Activated T-helper 17 cell treated with anti-CD3 and anti-CD28 coated beads, Interleukin-2, amount 50 U/mL, for 72 hours (primary cell): ENCODE results near the gene CMTM5. TPM values are rescaled to one million over a fixed set of nuclear protein-coding genes. Genes with fewer than 3 reads are reported as not detected.

Source experiments
- ATAC-seq: fragments of 150-1000 bp; cut with Tn5 transposase; replicated peaks from 2 replicates; pipeline ENCODE4 v1.10.0; 2021; ENCODE audit warnings: mild to moderate bottlenecking, moderate library complexity
- H3K27ac Mint-ChIP-seq: one replicate; pipeline ENCODE4 v1.8.0; 2022; ENCODE audit warnings: mixed read lengths
- H3K27me3 Mint-ChIP-seq: one replicate; pipeline ENCODE4 v1.8.0; 2022; ENCODE audit warnings: mixed read lengths
- H3K36me3 Mint-ChIP-seq: one replicate; pipeline ENCODE4 v1.8.0; 2022; ENCODE audit warnings: low read depth, mild to moderate bottlenecking, mixed read lengths
- H3K4me1 Mint-ChIP-seq: one replicate; pipeline ENCODE4 v1.8.0; 2022; ENCODE audit warnings: mixed read lengths
- H3K4me3 Mint-ChIP-seq: one replicate; pipeline ENCODE4 v1.8.0; 2022; ENCODE audit warnings: mild to moderate bottlenecking, mixed read lengths
- H3K9me3 Mint-ChIP-seq: one replicate; pipeline ENCODE4 v1.8.0; 2022; ENCODE audit warnings: mixed read lengths
- total RNA-seq, 2 donors: library from RNA; stranded (reverse); gene quantifications; one replicate each; pipeline ENCODE4 v1.2.3, GENCODE V29; 2022

The CMTM5 gene
- total RNA-seq, 2 donors from 2014 or later, result not detected

DNA sequence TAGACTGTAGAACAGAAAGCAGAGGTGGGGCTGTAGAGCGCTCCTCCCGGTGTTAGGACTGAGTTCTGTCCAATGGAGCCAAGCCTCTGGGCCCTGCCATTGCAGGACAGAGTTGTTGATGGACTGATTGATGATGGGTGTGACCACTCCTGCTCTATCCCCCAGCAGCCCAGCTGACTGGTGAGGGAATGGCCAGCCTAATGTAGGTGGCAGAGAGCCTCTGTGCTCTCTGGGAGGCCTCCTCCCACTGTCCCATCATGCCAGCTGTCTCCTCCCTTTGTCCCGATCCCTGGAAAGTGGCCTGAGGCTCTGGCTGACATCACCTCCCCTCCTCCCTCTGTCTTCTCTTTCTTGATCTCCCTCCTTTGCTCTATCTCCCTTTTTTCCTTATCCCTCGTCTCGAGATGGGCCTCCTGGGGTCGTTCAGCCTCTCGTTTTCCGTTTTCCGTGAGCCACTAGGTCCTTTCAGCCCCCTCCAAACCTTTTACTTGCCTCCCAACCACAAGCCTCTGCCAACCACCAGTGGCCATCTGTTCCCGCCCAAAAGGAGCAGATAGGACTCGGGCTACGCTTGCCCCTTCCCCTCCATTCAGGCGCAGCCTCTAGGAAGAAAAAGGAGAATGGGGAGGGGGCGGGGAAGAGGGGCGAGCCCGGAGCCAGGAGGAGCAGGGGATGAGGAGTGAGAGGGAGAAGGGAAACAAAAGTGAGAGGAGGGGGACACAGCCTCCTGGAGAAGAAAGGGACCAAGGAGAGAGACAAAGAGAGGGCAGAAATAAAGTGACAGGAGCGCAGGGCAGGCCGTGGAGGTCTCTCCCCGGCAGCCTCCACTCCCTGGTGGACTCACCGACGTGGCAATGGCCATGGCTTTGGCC, 12.4 kb upstream of the CMTM5 start:
- Mint-ChIP-seq H3K27ac (no peak overlapping the region), H3K4me3 (peak overlapping the region; percentile 27), H3K9me3 (no peaks in the 10 kb centered on the region), H3K36me3 (no peaks in the 10 kb centered on the region), H3K27me3 (peaks cover 36% of the 10 kb centered on the region), H3K4me1 (no peaks in the 10 kb centered on the region)
- no peak for ATAC-seq

DNA sequence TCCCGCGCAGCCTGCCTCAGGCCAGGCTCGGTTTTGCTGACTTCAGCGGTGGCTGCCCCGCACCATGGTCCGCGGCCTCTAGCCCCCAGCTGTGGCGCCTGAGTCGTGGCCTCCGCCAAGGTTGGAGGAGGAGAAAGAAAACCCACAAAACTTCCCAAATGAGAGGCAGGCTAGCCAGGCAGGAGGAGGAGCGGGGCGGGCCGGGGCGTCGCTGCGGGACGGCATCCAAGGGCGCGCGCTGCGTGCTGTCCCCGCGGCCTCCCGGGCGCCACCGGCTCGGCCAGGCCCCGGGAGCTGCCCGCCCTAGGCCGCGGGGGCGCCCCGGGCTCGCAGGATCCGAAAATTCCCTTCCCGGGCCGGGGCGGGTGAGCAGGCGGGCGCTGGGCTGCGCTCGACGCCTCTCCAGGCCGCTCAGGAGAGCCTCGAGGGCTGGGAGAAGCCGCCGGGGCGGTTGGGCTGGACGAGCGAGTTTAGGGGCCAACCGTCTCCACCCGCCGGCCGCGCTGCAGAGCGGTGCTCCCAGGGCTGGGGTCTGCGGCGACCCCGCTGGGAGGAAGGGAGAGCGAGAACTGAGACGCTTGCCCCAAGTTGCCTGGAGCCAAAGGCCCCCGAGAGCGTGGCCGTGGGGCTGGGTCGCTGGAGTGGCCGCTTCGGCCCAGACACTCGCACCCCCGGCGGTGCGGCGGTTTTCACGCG, 11.7 kb upstream of the CMTM5 start, which contains the start of gene EFS:
Gene EFS (minus strand): TSS at position 137 of the 696 bp plus-strand sequence. CDS start 147 bp downstream, outside the sequence.
- Mint-ChIP-seq H3K27me3 (peaks cover 33% of the 10 kb centered on the region), H3K27ac (no peak within 1 kb of the TSS), H3K36me3 (no peaks in the 10 kb centered on the region), H3K4me3 (peak within 1 kb of the TSS; percentile 27), H3K4me1 (no peaks in the 10 kb centered on the region), H3K9me3 (no peaks in the 10 kb centered on the region)
- no peak for ATAC-seq

DNA sequence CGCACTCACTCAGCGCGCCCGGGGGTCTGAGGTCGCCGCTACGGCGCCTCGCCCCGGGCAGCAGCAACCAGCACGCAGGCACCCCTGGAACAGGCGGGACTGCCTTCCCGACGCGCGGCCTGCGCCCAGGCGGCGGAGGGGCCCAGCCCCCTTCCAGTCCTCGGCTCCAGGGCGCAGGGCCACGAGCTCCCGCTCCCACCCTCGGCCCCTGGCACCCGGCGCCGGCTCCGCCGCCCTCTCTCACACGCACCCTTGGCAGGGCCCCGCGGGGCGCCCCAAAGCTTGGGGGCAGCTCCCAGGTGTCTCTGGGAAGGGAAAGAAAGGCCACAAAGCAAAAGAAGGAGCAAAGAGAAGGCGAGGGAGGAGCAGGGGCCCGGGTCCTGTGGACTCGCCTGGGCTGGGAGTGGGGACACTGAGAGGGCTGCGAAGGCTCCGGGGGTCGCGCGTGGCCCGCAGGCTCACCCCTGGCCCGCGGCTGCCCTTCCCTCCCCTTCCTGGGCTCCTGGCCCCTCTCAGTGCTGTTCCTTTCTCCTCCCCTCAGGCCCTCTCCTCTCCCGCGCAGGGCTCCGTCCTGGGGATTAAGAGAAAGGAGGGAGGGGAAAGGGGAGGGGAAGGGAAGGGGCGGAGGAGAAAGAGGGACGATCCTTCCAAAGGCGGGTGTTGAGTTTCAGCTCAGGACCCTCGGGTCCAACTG, 11.0 kb upstream of the CMTM5 start:
- no peaks in the 10 kb centered on the region for H3K36me3 Mint-ChIP-seq
- H3K9me3 Mint-ChIP-seq, result no peaks in the 10 kb centered on the region
- no peak overlapping the region for H3K27ac Mint-ChIP-seq
- H3K27me3 Mint-ChIP-seq, result peaks cover 31% of the 10 kb centered on the region
- ATAC-seq, result no peak
- H3K4me3 Mint-ChIP-seq, result no peak overlapping the region
- no peaks in the 10 kb centered on the region for H3K4me1 Mint-ChIP-seq

DNA sequence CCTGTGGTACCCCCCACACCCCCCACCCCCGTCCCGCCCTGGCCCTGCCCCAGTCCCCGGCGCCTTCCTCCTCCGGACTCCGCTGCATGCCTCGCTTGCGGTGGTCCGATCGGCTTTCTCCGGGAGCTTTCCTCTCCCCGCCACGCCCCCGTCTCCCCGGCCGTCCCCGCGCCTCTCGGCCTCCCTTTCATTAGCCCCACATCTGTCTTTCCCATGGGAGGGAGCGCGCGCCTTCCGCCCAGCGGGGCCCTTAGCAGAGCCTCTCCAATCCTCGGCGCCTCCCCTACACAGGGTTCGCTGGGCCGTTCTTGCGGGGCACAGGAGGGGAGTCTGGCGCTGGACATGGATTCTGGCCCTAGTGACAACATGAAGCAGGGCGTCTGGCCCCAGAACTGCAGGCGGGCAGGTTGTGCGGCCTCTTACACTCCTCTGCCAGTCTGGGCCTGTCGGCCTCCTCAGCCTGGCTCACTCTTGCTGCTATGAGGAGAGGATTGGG, 10.4 kb upstream of the CMTM5 start:
- no peaks in the 10 kb centered on the region for H3K36me3 Mint-ChIP-seq
- no peak overlapping the region for H3K4me3 Mint-ChIP-seq
- H3K4me1 Mint-ChIP-seq, result no peaks in the 10 kb centered on the region
- H3K9me3 Mint-ChIP-seq, result no peaks in the 10 kb centered on the region
- H3K27me3 Mint-ChIP-seq, result peaks cover 29% of the 10 kb centered on the region
- ATAC-seq, result no peak
- no peak overlapping the region for H3K27ac Mint-ChIP-seq

DNA sequence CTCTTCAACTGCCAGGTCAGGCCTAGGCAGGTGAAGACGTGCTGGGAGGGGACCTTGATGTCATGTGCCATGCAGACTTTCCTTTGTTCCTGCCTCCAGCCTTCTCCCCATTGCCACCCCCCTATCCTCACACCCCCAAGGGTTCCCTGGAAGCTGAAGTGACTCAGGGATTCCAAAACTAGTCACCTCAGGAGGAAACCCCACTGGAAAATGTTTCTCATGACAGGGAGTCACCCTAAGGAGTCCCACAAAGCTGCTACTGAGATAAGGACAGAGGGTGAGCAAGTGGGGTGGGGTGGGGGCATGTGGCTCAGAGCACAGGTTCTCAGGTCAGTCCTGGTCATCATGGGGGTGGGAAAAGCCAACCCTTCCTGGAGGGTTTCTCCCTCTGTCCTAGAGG, 6.6 kb upstream of the CMTM5 start:
- Mint-ChIP-seq H3K9me3 (no peaks in the 10 kb centered on the region), H3K27ac (no peak overlapping the region), H3K36me3 (no peaks in the 10 kb centered on the region), H3K4me1 (no peaks in the 10 kb centered on the region), H3K4me3 (no peak overlapping the region), H3K27me3 (peaks cover 21% of the 10 kb centered on the region)
- no peak for ATAC-seq

DNA sequence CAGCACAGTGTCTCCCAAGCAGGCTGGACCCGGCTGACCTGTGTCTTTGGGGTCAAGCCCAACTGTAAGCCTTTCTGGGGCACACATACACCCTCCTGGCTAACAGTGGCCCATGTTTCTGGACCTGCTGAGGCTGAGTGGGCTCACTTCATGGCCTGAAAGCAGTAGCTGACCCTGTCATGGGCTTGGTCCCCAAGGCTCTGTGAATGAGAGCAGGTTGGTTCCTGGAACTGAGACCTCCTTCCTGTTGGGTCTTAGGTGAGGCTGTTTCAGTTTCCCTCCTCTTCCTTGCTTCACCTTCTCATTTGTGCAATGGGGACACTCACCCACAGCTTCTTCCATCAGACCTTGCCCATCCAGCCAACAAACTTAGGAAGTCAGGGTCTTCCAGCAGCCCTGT, 5.0 kb upstream of the CMTM5 start:
- Mint-ChIP-seq H3K4me3 (no peak overlapping the region), H3K27me3 (peaks cover 16% of the 10 kb centered on the region), H3K27ac (no peak overlapping the region), H3K9me3 (no peaks in the 10 kb centered on the region), H3K4me1 (no peaks in the 10 kb centered on the region), H3K36me3 (no peaks in the 10 kb centered on the region)
- ATAC-seq, result no peak

DNA sequence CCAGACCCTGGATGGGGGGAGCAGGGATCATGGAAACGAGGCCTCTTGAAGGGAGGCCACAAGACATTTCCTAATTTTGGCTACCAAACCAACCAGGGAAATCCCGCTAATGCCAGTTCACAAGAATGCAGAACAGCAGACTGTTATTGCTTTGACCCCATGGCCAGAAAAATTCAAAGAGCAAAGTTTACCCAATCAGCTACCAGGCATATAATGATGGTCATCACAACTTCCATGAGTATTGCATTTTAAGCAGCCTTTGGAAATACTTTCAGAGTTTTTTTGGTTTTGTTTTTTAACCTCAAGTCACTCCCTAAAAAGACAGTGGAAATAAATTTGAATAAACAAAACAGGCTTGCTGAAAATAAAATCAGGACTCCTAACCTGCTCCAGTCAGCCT, 4.3 kb upstream of the CMTM5 start, which contains the start of gene IL25:
Gene IL25 (plus strand): TSS at position 301 of the 400 bp plus-strand sequence.
- H3K4me3 Mint-ChIP-seq, result no peak within 1 kb of the TSS
- no peaks in the 10 kb centered on the region for H3K4me1 Mint-ChIP-seq
- H3K9me3 Mint-ChIP-seq, result no peaks in the 10 kb centered on the region
- peaks cover 13% of the 10 kb centered on the region for H3K27me3 Mint-ChIP-seq
- H3K36me3 Mint-ChIP-seq, result no peaks in the 10 kb centered on the region
- ATAC-seq, result no peak
- H3K27ac Mint-ChIP-seq, result no peak within 1 kb of the TSS

DNA sequence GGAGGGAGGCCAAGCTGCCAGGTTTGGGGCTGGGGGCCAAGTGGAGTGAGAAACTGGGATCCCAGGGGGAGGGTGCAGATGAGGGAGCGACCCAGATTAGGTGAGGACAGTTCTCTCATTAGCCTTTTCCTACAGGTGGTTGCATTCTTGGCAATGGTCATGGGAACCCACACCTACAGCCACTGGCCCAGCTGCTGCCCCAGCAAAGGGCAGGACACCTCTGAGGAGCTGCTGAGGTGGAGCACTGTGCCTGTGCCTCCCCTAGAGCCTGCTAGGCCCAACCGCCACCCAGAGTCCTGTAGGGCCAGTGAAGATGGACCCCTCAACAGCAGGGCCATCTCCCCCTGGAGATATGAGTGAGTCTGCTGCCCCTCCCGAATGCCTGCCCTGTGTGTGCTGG, 3.8 kb upstream of the CMTM5 start:
- H3K27ac Mint-ChIP-seq, result no peak overlapping the region
- no peak overlapping the region for H3K4me3 Mint-ChIP-seq
- H3K9me3 Mint-ChIP-seq, result no peaks in the 10 kb centered on the region
- peaks cover 9% of the 10 kb centered on the region for H3K27me3 Mint-ChIP-seq
- H3K36me3 Mint-ChIP-seq, result no peaks in the 10 kb centered on the region
- no peaks in the 10 kb centered on the region for H3K4me1 Mint-ChIP-seq
- no peak for ATAC-seq

DNA sequence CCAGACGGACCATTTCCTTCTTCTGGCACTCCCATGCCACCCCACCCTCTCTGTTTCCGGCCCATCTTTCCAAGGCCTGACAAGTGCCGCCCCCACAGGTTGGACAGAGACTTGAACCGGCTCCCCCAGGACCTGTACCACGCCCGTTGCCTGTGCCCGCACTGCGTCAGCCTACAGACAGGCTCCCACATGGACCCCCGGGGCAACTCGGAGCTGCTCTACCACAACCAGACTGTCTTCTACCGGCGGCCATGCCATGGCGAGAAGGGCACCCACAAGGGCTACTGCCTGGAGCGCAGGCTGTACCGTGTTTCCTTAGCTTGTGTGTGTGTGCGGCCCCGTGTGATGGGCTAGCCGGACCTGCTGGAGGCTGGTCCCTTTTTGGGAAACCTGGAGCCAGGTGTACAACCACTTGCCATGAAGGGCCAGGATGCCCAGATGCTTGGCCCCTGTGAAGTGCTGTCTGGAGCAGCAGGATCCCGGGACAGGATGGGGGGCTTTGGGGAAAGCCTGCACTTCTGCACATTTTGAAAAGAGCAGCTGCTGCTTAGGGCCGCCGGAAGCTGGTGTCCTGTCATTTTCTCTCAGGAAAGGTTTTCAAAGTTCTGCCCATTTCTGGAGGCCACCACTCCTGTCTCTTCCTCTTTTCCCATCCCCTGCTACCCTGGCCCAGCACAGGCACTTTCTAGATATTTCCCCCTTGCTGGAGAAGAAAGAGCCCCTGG, 1.2 kb upstream of the CMTM5 start:
- Mint-ChIP-seq H3K36me3 (no peaks in the 10 kb centered on the region), H3K27me3 (peaks cover 4% of the 10 kb centered on the region), H3K4me3 (no peak overlapping the region), H3K9me3 (no peaks in the 10 kb centered on the region), H3K4me1 (no peaks in the 10 kb centered on the region), H3K27ac (no peak overlapping the region)
- ATAC-seq, result no peak

DNA sequence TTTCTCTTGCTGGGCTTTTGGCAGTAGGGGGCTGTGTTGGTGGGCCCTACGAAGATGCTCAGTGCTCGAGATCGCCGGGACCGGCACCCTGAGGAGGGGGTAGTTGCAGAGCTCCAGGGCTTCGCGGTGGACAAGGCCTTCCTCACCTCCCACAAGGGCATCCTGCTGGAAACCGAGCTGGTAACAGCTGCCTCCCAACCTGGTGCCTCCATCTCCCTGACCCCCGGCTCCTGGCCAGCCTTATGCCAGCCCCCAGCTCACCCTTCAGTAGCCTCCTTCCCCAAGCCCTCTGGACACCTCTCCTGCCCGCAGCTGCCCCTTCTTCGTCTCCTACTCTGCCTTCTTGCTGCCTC, 328 bp downstream of the CMTM5 start:
- no peak overlapping the region for H3K27ac Mint-ChIP-seq
- no peaks in the 10 kb centered on the region for H3K9me3 Mint-ChIP-seq
- H3K4me1 Mint-ChIP-seq, result no peaks in the 10 kb centered on the region
- no peaks in the 10 kb centered on the region for H3K36me3 Mint-ChIP-seq
- H3K4me3 Mint-ChIP-seq, result no peak overlapping the region
- peaks cover 13% of the 10 kb centered on the region for H3K27me3 Mint-ChIP-seq
- no peak for ATAC-seq

DNA sequence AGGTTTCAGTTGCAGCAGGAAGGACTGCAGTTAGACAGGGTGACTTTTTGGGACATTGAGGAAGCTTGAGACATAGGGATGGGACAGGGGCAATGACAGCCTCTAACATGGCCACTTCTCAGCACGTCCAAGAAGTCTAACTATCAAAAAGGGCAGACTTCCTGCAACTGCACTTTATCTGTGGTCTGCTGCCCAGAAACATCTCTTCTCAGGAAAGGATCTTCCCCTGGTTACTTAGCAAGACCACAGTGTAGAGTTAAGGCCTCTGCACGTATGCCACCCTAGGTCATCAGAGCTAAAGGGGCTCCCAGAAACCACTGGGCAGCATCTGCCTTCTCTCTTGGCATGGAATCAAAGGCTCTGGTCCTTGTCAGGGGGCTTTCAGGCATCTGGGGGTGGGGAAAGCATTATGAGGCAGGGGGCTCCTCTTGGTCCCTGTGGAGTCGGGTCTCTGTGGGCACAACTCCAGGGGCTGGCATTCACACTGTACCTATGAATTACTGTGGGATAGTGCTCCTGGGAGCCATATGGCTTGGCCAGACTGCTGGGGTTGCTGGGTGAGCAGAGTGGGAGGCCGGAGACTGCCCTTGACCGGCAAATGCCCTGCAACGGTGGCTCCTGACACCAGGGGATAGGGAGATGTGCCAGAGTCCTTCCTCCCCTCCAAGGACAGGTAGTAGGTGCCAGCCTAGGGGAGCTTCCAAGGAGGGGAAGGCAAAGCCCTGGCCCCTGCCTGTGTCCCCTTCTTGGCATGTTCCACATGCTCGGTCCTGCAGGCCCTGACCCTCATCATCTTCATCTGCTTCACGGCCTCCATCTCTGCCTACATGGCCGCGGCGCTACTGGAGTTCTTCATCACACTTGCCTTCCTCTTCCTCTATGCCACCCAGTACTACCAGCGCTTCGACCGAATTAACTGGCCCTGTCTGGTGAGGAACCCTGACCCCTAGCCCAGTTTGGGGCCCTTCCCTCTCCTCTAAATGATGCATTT, 1.0 kb downstream of the CMTM5 start:
- no peak for ATAC-seq
- no peaks in the 10 kb centered on the region for H3K36me3 Mint-ChIP-seq
- H3K27me3 Mint-ChIP-seq, result peaks cover 13% of the 10 kb centered on the region
- H3K9me3 Mint-ChIP-seq, result no peaks in the 10 kb centered on the region
- H3K27ac Mint-ChIP-seq, result no peak overlapping the region
- no peak overlapping the region for H3K4me3 Mint-ChIP-seq
- H3K4me1 Mint-ChIP-seq, result no peaks in the 10 kb centered on the region

DNA sequence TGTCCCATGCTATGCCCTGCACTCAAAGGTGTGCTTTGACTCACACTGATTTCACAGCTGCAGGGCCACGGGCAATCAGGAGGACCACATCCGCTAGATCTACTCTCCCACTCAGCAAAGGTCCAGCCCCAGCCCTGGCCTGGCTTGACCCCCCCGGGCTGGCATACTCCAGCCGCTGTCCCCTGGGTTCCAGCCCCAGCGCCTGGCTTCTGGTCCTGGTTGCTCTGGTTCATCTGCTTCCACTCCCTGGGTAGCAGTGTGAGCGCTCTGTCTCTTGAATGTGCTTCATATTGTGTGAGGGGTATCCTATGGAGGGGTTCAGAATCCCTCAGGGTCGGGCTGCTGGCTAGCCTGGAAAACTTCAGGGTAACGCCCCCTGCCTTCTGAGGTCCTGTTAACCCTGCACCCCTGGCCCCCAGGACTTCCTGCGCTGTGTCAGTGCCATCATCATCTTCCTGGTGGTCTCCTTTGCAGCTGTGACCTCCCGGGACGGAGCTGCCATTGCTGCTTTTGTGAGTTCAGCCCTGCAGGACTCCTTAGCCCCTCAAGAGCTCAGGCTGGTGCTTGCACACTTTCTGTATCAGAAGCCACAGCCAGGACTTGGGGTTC, 1.9 kb downstream of the CMTM5 start:
- H3K4me3 Mint-ChIP-seq, result no peak overlapping the region
- H3K27me3 Mint-ChIP-seq, result peaks cover 13% of the 10 kb centered on the region
- no peak for ATAC-seq
- no peaks in the 10 kb centered on the region for H3K9me3 Mint-ChIP-seq
- H3K36me3 Mint-ChIP-seq, result no peaks in the 10 kb centered on the region
- no peaks in the 10 kb centered on the region for H3K4me1 Mint-ChIP-seq
- no peak overlapping the region for H3K27ac Mint-ChIP-seq
